HG03439 (cell line): ENCODE data around the gene ADAMTS2.

Experiments
- ATAC-seq: cut with Tn5 transposase; IDR thresholded peaks from one replicate; pipeline ENCODE4 v1.9.1; 2021; ENCODE audit warnings: mild to moderate bottlenecking, moderate library complexity; ENCODE audit not compliant: unreplicated experiment

The ADAMTS2 gene

GRCh38 chr5:179344431-179345182, 654 bp downstream of the ADAMTS2 start:
- ATAC-seq: no peak

- ATAC-seq: no peak
These were observed 1.4 kb downstream of the ADAMTS2 start for GRCh38 chr5:179343719-179344430.

GRCh38 chr5:179343021-179343718, 2.1 kb downstream of the ADAMTS2 start:
- ATAC-seq: no peak

GRCh38 chr5:179342577-179342976, 2.7 kb downstream of the ADAMTS2 start:
- ATAC-seq: no peak

GRCh38 chr5:179340465-179340864, 4.8 kb downstream of the ADAMTS2 start:
- no peak for ATAC-seq

- no peak for ATAC-seq
These were observed 5.3 kb downstream of the ADAMTS2 start for GRCh38 chr5:179339996-179340395.

GRCh38 chr5:179339081-179339480, 6.2 kb downstream of the ADAMTS2 start:
- ATAC-seq: no peak

- ATAC-seq: no peak
These were observed 7.2 kb downstream of the ADAMTS2 start for GRCh38 chr5:179337796-179338676.

GRCh38 chr5:179336871-179337795, 8.1 kb downstream of the ADAMTS2 start:
- no peak for ATAC-seq

- no peak for ATAC-seq
These were observed 9.0 kb downstream of the ADAMTS2 start for GRCh38 chr5:179336126-179336870.

- no peak for ATAC-seq
These were observed 11.2 kb downstream of the ADAMTS2 start for GRCh38 chr5:179333796-179334761.

GRCh38 chr5:179332741-179333290, 12.4 kb downstream of the ADAMTS2 start:
- no peak for ATAC-seq

GRCh38 chr5:179331591-179332375, 13.5 kb downstream of the ADAMTS2 start:
- no peak for ATAC-seq

GRCh38 chr5:179330186-179330900, 14.9 kb downstream of the ADAMTS2 start:
- ATAC-seq: no peak

GRCh38 chr5:179328291-179328690, 17.0 kb downstream of the ADAMTS2 start:
- ATAC-seq: no peak
